Body of pancreas (tissue), 4 donors: ENCODE results near the gene RYR3. TPM values are rescaled to one million over a fixed set of nuclear protein-coding genes. Genes with fewer than 3 reads are reported as not detected.

Experiments used
- ATAC-seq: fragments of 150-250 bp; one replicate; pipeline ENCODE4 v1.9.1; 2016
- DNase-seq, 4 donors: peaks; one replicate each; pipeline ENCODE4 v3.0.0-alpha.2; 2019
- H3K27ac ChIP-seq, 4 donors: fragments of 200-600 bp; sonication (generic); 1 replicate in 3 of 4; 2 replicates in 1 of 4; pipeline versions ENCODE4 v1.5.1 to v1.6.1; 2016 to 2019; ENCODE audit warnings: mild to moderate bottlenecking in 1 of 4, mixed read lengths in 1 of 4, moderate library complexity in 1 of 4
- H3K27me3 ChIP-seq, 2 donors: fragments of 200-600 bp; sonication (generic); one replicate each; pipeline ENCODE4 v1.6.0; 2016; ENCODE audit warnings: mild to moderate bottlenecking in 1 of 2
- H3K36me3 ChIP-seq, 2 donors: fragments of 200-600 bp; sonication (generic); replicated peaks in 1 of 2; 2 replicates each; pipeline ENCODE4 v1.5.1; 2016; ENCODE audit warnings: low read depth in 2 of 2; ENCODE audit not compliant: insufficient read depth in 1 of 2
- H3K4me1 ChIP-seq: fragments of 200-600 bp; sonication (generic); one replicate; pipeline ENCODE4 v1.6.0; 2016
- H3K4me3 ChIP-seq, 2 donors: fragments of 200-600 bp; sonication (generic); 1 replicate in 1 of 2; 2 replicates in 1 of 2; pipeline ENCODE4 v1.5.1; 2016 to 2019
- H3K9me3 ChIP-seq, 3 donors: fragments of 200-600 bp; sonication (generic); 1 replicate in 2 of 3; 2 replicates in 1 of 3; pipeline ENCODE4 v1.5.1; 2016
- CTCF ChIP-seq, 7 experiments: fragments of 450-650 bp in 4 of 7; fragments of 200-600 bp in 3 of 7; sonication (generic) in 3 of 7; IDR thresholded peaks; one replicate each; pipeline ENCODE4 v1.5.1; 2016 to 2019; ENCODE audit warnings: antibody characterized with exemption in 7 of 7
- POLR2A ChIP-seq, 3 donors: fragments of 450-650 bp; IDR thresholded peaks; one replicate each; pipeline ENCODE4 v1.6.1; 2016; ENCODE audit warnings: antibody characterized with exemption in 3 of 3, mild to moderate bottlenecking in 2 of 3
- WGBS, 2 donors: methylation state at CpG; one replicate each; pipeline ENCODE4 v1.1.5; 2017; 5-methylcytosine and 5-hydroxymethylcytosine counted together
- intact Hi-C: fragments of 100-400 bp; cut with DNase I; formaldehyde crosslinking; loops from one replicate; pipeline ENCODE4 v1.15.1; 2023
- total RNA-seq, 2 donors: library from RNA; depleted of rRNA; stranded (reverse); fragments of >200 nt; gene quantifications; one replicate each; pipeline ENCODE4 v1.1.0, GENCODE V29; 2016

The RYR3 gene
- total RNA-seq, 2 donors from 2014 or later: 0.26 to 0.66 TPM

- H3K27ac ChIP-seq: no peak overlapping the region
- no peaks in the 10 kb centered on the region for H3K4me1 ChIP-seq
- WGBS, 2 donors: 64 to 68% methylated on average over 6 of the region's 6 CpGs
- H3K27me3 ChIP-seq: no peaks in the 10 kb centered on the region
- TF ChIP-seq CTCF (IDR thresholded peaks at IDR 0.05) (no peak), POLR2A (IDR thresholded peaks at IDR 0.05) (no peak)
- DNase-seq (no peak), ATAC-seq (no peak)
- intact Hi-C loops: no loop called here
- no peak overlapping the region for H3K4me3 ChIP-seq
- no peaks in the 10 kb centered on the region for H3K9me3 ChIP-seq
- H3K36me3 ChIP-seq: no peaks in the 10 kb centered on the region
These were observed 82.8 kb downstream of the RYR3 start for GRCh38 chr15:33393546-33393945.

GRCh38 chr15:33395321-33395720, 84.6 kb downstream of the RYR3 start:
- Histone ChIP-seq H3K9me3 (no peaks in the 10 kb centered on the region), H3K36me3 (no peaks in the 10 kb centered on the region), H3K4me3 (no peak overlapping the region), H3K27ac (no peak overlapping the region), H3K4me1 (no peaks in the 10 kb centered on the region), H3K27me3 (no peaks in the 10 kb centered on the region)
- TF ChIP-seq POLR2A (IDR thresholded peaks at IDR 0.05): no peak
- TF ChIP-seq CTCF (IDR thresholded peaks at IDR 0.05): no peak
- intact Hi-C loops: no loop called here
- ATAC-seq: no peak
- no peak for DNase-seq
- WGBS, 2 donors: 57 to 60% methylated on average over 6 to 7 of the region's 7 CpGs

GRCh38 chr15:33395846-33396245, 85.1 kb downstream of the RYR3 start:
- TF ChIP-seq POLR2A (IDR thresholded peaks at IDR 0.05) (no peak), CTCF (IDR thresholded peaks at IDR 0.05) (no peak)
- Histone ChIP-seq H3K9me3 (no peaks in the 10 kb centered on the region), H3K4me1 (no peaks in the 10 kb centered on the region), H3K27me3 (no peaks in the 10 kb centered on the region), H3K36me3 (no peaks in the 10 kb centered on the region), H3K4me3 (no peak overlapping the region), H3K27ac (no peak overlapping the region)
- WGBS, 2 donors: 64 to 75% methylated on average over 7 of the region's 7 CpGs
- no peak for DNase-seq
- intact Hi-C loops: no loop called here
- ATAC-seq: no peak

- TF ChIP-seq POLR2A (IDR thresholded peaks at IDR 0.05) (no peak), CTCF (IDR thresholded peaks at IDR 0.05) (no peak)
- no peaks in the 10 kb centered on the region for H3K27me3 ChIP-seq
- no peak overlapping the region for H3K4me3 ChIP-seq
- DNase-seq (no peak), ATAC-seq (no peak)
- no peak overlapping the region for H3K27ac ChIP-seq
- H3K36me3 ChIP-seq: no peaks in the 10 kb centered on the region
- no peaks in the 10 kb centered on the region for H3K9me3 ChIP-seq
- WGBS, 2 donors: 50 to 88% methylated on average over 2 of the region's 2 CpGs
- H3K4me1 ChIP-seq: no peaks in the 10 kb centered on the region
- intact Hi-C loops: no loop called here
These were observed 85.7 kb downstream of the RYR3 start for GRCh38 chr15:33396475-33396874.

- 66 to 72% methylated on average over 6 to 10 of the region's 10 CpGs for WGBS, 2 donors
- intact Hi-C loops: no loop called here
- no peaks in the 10 kb centered on the region for H3K27me3 ChIP-seq
- no peaks in the 10 kb centered on the region for H3K4me1 ChIP-seq
- no peak for ATAC-seq
- H3K36me3 ChIP-seq: no peaks in the 10 kb centered on the region
- no peak overlapping the region for H3K27ac ChIP-seq
- H3K9me3 ChIP-seq: no peaks in the 10 kb centered on the region
- no peak overlapping the region for H3K4me3 ChIP-seq
- no peak for TF ChIP-seq POLR2A (IDR thresholded peaks at IDR 0.05)
- no peak for TF ChIP-seq CTCF (IDR thresholded peaks at IDR 0.05)
- no peak for DNase-seq
These were observed 87.8 kb downstream of the RYR3 start for GRCh38 chr15:33398555-33398954.
